HG03571 (cell line): ENCODE results near the gene OSGIN1.

ENCODE experiments used
- ATAC-seq: cut with Tn5 transposase; IDR thresholded peaks from one replicate; pipeline ENCODE4 v1.9.1; 2021; ENCODE audit not compliant: unreplicated experiment

OSGIN1 gene

DNA sequence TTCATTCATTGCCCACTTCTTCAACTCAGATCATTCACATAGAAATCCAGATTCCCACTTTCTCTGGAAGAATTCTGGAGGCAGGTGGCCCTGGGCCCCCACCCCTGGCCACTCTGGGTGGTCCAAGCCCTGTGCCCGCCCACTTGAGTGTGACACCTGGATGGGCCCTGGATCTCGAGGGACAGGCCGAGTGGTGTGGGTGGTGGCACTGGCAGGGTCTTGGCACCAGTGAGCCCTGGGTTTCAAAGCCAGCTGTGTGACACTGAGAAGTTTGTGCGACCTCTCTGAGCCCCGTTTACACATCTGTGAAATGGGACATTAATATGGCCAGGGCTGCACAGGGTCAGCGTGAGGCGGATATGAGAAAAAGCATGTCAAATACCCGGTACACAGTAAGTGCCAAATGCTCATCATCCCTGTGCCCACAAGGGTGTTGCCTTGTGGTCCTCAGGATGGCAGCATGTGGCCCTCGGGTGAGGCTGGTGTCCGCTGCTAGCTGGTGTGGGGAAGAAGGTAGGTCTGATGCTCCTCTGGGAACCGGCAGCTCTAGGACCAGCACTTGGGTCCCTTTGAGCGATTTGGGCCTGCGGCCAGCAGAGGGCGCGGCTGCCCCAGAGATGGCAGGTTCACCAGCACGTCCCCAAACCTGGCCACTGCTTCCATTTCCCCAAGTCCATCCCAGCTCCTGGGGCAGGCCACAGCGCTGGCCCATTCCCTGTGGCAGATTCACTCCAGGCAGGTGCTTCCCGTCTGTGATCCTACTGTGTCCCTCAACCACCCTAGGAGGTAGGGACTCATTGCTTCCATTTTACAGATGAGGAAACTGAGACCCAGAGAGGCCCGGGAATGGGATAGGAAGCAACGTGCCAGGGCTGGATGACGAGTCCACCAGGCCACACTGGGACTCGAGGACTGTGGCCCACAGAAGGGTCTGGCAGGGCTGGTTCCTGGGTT lies 3.6 kb downstream of the OSGIN1 start:
- no peak for ATAC-seq

DNA sequence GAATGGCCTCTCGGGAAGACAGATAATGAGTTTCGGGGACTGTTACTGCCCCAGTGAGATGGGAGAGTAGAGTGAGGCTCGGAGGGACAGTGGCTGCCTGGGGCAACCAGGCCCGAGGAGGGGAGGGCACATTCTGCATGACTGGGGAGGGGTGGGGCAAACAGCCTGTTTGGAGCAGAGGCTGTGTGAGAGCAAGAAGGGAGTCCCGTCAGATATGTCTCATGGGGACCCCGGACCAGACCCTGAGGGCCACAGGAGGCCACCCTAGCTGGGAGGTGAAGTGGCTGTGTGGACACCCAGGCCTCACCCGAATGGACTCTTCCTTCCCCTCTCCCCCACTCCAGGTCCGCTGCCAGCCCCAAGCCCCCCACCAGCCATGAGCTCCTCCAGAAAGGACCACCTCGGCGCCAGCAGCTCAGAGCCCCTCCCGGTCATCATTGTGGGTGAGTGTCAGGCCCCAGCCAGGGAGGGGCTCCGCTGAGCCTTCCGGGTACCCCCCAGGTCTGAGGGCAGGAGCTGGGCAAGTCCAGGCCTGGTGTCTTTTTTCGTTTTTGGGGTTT lies 4.3 kb downstream of the OSGIN1 start:
- ATAC-seq = no peak

DNA sequence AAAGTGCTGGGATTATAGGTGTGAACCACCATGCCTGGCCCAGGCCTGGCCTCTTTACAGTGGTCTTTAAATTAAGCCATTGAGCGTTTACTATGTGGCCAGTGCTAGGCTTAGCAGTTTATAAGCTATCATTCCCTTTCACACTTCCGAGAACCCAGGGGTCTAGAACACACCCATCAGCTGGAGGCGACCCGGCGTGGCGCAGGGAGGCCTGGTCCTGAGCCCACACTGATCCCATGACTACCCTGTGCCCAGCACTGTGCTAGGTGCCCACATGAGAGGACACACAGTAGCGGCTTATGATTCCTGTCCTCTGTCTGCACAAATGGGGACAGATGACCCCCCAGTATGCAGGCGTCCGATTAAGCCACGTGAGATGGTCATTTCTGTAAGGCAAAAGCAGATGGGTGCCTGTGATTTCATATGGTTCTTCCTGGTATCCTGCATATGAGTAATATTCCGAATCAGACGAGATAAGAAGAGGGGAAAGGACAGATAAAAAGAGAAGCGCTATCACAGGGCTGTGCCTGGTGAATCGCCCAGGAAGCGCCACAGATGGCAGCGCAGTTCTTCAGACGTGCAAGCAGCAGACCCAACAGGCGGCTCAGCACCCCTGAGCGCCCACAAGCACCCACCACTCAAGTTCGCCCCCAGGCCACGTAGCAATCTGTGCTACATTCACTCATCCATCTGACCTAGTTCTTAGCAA lies 5.3 kb downstream of the OSGIN1 start:
- ATAC-seq = no peak

DNA sequence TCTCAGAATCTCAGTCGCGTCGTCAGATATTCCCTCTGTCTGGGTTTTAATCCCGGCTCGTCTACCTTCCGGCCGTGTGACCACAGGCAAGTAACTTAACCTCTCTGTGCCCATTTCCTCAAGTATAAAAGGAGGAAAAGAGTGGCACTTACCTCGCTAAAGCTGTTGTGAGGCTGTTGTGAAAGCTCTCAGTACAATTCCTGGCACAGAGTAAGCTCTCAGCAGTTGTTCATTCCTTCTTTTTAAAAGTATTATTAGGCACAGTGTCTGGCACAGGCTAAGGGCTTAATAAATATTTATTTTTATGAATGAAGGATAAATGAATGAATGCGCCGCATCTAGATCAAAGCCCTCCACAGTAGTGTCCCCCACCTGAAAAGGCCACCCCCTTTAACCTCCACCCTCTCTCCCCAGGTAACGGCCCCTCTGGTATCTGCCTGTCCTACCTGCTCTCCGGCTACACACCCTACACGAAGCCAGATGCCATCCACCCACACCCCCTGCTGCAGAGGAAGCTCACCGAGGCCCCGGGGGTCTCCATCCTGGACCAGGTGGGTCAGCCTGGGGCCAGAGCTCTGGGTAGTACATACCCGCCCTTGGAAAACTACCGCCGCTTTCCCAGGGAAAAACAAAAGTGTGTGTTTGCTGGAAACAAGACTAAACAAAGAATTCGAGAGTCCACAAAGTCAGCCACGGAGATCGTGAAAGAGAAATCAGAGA lies 6.0 kb downstream of the OSGIN1 start:
- ATAC-seq = no peak

DNA sequence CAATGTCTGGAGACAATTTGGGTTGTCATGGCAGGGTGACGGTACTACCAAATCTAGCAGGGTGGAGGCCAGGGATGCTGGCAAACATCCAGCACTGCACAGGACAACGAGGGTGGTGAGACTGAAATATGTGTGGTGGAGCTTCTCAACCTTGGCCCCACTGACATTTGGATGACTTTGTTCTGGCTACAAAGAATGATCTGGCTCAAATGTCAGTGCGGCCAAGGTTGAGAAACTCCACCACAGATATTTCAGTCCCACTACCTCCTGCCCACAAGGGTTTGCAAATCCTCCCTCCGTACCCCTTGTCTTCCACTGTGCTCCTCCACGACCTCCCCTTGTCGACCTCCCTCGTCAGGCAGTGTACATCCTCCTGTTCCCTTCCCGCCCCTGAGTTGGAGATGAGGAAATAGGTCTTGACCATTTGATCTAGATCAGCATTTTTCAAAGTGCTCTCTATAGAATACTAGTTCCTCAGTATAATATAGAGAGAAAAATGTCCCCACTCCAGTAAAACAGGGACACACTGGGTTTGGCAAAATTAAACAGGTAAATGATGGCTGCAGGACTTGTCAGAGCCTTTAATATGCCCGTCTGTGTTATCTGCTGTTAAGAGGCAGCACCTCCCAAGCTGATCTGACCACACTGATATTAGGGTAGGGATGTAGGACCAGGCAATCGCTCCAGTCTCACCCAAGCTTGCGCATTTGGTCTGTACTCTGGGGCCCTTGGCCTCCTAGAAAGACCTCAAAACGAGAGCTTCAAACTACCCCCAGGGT lies 6.8 kb downstream of the OSGIN1 start:
- ATAC-seq = no peak

DNA sequence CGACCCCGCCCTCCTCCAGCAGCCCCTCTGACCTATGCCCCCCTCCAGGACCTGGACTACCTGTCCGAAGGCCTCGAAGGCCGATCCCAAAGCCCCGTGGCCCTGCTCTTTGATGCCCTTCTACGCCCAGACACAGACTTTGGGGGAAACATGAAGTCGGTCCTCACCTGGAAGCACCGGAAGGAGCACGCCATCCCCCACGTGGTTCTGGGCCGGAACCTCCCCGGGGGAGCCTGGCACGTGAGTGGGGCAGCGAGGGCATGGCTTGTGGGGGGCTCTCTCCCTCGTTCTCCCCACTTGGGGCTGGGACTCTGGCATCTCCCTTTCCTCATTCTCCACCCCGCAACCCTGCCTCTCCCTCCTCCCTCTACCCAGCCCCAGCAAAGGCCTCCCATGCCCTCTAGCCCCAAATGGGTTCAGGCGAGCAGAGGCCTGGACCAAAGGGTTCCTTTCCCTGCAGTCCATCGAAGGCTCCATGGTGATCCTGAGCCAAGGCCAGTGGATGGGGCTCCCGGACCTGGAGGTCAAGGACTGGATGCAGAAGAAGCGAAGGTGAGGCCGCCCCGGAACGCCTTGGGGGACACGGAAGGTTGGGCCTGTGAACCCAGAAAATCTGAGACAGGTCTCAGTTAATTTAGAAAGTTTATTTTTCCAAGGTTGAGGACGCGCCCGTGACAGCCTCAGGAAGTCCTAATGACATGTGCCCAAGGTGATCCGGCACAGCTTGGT lies 7.6 kb downstream of the OSGIN1 start:
- ATAC-seq = no peak

DNA sequence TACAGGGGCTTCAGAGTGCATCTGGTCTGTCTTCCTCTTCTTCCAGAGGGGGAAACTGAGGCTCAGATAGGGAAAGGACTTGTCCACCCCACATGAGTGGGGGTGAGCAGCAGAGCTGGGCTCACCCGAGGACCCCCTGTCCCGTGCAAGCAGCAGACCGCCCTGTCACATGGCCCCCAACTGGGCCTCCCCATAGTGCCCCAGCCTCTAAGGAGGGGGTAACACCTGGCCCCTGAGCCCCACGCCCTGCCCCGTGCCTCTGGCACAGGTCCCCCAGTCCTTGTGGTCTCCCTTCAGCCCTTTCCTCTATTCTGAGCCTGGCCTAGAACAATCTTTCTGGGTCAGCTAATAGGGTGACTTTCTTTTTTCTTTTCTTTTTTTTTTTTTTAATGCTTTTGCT lies 8.6 kb downstream of the OSGIN1 start:
- ATAC-seq = no peak

DNA sequence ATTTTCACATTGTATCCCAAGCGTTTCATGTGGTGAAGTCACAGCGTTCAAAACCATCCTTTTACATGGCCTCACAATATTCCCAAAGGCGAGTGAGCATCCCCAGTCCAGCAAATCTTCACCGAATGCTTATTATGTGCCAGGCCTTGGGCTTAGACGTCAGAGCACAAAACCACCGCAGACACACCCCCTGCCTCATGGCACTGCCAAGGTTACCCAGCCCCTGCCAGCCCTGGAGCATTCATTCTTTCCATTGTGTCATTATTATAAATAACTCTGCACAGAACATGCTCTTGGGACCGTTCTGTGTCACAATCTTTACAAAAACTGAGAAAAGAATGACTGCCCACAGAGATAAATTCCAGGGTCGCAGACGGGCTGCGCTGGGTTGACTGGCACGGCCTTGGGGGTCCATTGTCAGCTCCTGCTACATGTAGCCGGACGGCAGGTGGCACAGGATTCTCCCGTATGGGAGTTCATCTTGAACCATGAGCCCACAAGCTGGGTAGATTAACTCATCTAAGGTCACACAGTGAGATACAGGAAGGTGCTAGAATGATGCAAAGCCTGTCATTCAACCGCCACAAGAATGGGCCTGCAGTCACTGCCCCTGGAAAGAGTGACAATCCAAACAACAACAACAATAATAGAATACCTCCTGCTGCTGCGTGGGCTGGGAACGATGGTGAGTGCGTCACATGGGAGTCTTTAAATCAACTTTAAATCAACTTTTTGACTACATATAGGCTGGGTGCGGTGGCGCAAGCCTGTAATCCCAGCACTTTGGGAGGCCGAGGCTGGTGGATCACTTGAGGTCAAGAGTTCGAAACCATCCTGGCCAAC lies 10.5 kb downstream of the OSGIN1 start:
- ATAC-seq = no peak

DNA sequence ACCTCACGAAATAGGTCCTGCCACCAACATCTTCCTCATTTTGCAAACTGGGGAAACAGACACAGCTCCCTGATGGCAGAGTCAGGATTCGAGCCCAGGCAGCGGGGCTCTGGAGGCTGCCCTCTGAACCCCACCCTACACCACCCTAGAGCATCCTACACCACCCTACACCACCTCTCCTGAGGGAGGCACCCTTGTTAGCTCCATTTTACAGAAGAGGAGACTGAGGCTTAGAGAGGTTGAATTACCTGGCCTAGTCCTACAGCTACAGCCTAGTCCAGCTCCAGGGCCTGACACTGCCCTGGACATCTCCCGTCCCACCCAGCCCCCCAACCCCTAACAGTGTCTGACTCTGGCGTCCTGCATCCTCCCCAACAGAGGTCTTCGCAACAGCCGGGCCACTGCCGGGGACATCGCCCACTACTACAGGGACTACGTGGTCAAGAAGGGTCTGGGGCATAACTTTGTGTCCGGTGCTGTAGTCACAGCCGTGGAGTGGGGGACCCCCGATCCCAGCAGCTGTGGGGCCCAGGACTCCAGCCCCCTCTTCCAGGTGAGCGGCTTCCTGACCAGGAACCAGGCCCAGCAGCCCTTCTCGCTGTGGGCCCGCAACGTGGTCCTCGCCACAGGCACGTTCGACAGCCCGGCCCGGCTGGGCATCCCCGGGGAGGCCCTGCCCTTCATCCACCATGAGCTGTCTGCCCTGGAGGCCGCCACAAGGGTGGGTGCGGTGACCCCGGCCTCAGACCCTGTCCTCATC lies 11.8 kb downstream of the OSGIN1 start:
- no peak for ATAC-seq

DNA sequence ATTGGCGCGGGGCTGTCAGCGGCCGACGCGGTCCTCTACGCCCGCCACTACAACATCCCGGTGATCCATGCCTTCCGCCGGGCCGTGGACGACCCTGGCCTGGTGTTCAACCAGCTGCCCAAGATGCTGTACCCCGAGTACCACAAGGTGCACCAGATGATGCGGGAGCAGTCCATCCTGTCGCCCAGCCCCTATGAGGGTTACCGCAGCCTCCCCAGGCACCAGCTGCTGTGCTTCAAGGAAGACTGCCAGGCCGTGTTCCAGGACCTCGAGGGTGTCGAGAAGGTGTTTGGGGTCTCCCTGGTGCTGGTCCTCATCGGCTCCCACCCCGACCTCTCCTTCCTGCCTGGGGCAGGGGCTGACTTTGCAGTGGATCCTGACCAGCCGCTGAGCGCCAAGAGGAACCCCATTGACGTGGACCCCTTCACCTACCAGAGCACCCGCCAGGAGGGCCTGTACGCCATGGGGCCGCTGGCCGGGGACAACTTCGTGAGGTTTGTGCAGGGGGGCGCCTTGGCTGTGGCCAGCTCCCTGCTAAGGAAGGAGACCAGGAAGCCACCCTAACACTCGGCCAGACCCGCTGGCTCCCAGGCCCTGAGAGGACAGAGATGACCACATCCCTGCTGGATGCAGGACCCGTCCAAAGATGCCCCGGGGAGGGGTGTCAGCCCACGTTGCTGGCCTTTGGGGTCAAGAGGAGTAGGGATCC lies 12.6 kb downstream of the OSGIN1 start:
- no peak for ATAC-seq

DNA sequence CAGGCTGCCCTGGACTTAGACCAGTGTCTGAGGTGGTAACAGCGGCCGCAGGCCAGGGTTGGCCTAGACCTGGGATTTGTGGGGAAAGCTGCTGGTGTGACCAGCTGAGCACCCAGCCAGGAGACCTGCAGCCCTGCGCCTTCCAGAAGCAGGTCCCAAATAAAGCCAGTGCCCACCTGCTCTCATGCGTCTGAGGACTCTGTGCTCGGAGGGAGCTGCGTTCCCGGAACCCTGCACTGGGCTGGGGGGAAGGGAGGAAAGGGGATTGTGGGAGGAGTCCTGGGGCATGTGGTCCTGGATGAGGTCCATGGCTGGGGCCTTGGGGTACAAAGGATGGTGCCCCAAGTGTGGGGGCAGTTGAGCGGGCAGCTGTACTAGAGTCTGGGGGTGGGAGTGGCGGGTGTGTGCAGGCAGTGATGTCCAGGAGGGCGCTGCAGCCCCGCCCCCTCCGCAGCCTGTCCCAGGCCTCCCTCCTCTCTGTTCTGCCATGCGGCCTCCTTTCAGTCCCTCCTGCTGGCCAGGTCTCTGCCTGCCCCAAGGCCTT lies 13.2 kb downstream of the OSGIN1 start:
- ATAC-seq = no peak

DNA sequence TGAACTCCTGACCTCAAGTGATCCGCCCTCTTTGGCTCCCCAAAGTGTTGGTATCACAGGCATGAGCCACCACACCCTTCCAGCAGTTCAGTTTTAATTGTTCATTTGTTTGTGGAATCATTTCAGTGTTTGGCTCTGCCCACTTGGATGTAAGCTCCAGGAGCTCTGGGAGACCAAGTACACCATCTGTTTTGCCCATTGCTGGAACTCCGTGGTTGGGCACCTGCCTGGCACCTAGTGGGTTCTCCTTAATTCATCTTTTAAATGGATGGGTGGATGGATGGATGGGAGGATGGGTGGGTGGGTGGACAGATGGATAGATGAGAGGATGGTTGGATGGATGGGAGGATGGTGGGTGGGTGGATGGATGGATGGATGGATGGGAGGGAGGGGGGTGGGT lies 14.1 kb downstream of the OSGIN1 start:
- ATAC-seq = no peak

DNA sequence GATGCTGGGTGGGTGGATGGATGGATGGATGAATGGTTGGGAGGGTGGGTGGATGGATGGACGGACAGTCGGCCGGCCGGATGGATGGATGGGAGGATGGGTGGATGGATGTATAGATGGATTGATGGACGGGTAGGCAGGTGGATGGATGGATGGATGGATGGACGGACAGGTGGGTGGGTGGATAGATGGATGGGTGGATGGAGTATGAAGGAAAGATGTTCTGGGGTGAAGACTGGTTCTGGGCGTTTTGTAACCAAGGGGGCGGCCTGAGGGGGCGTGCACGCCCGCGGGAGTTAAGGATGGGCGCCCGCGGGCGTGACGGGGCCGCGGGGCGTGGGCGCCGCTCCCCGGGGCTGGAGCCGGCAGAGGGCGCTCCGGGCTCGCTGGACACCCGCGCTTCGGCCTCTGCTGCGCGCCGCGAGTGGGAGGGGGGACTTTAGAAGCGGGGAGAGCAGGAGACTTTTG lies 14.8 kb downstream of the OSGIN1 start, which contains the start of gene NECAB2:
TSS of gene NECAB2 (plus strand) at position 407 of the 468 bp plus-strand sequence. CDS start 405 bp downstream, outside the sequence.
- ATAC-seq = no peak

DNA sequence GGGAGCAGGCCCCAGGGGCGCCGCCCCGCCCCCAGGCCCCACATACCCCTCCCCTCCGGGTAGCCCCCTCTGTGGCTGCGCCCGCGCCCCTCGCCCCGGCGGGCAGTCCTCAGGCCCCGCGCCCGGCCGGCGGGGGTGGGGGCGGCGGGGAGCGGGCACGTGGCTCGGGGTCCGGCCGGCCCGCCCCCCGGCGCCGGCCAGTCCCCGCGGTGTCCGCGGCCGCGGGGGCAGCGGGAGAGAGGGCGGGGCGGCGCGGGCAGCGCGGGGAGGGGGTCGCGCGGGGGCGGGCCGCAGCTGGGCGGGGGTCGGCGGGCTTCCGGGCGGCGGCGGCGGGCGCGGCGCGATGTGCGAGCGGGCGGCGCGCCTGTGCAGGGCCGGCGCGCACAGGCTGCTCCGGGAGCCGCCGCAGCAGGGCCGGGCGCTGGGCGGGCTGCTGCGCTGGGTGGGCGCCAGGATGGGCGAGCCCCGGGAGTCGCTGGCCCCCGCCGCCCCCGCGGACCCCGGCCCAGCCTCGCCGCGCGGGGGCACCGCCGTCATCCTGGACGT lies 15.3 kb downstream of the OSGIN1 start:
- ATAC-seq = no peak

DNA sequence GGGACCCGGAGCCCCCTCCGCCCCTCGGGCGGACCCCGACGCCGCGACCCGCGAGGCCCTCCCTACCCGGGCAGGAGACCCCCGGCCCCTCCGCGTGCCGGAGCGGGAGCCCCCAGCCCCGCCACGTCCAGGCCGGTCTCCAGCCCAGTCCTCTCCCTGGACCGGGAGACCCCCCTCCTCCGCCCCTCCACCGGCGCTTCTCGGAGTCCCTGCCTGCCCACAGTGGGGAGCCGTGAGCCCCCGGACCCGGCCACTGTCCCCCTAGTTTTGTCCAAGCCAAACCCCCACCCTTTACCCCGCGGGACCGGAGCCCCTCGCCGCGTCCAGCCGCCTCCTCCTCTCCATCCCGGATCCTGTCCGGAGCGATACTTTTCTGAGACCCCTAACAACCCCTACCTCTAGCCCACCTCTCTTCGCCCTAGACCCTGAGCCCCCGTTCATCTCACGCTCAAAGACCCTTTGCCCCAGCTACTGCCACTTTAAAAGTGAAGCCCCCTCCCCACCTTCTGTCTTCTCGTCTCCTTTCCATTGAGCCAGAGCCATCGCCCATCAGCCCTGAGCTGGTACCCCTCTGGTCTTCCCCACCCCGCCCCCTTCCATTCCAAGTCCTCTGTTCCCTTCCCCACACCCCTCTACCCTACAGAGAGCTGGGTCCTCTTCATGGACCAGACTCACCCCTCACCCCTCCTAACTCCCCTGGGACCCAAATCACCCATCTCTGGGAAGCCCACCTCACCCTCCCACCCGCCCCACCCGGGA lies 16.0 kb downstream of the OSGIN1 start:
- no peak for ATAC-seq
